ENCODE results near the gene NACC2.

NACC2 gene

GRCh38 chr9:136092353-136092650, 2.8 kb downstream of the NACC2 start:
- no peak overlapping the region for H3K9ac ChIP-seq (ENCODE audit: low read length)
- H3K9me3 ChIP-seq (ENCODE audit: insufficient read depth, low read length) = no peaks in the 10 kb centered on the region
- H3K27ac ChIP-seq (ENCODE audit: low read length) = no peak overlapping the region
- H3K4me3 ChIP-seq (ENCODE audit: low read length) = no peak overlapping the region
- peaks cover 15% of the 10 kb centered on the region; the same call in 1 of the 2 replicates for H3K27me3 ChIP-seq (ENCODE audit: low read depth, low read length)
- no peaks in the 10 kb centered on the region; the same call in 1 of the 2 replicates for H3K4me1 ChIP-seq (ENCODE audit: low read length)
- no peak for TF ChIP-seq EZH2phosphoT487 (IDR thresholded peaks at IDR 0.05; ENCODE audit: low read depth)
- TF ChIP-seq, protein P1, sequence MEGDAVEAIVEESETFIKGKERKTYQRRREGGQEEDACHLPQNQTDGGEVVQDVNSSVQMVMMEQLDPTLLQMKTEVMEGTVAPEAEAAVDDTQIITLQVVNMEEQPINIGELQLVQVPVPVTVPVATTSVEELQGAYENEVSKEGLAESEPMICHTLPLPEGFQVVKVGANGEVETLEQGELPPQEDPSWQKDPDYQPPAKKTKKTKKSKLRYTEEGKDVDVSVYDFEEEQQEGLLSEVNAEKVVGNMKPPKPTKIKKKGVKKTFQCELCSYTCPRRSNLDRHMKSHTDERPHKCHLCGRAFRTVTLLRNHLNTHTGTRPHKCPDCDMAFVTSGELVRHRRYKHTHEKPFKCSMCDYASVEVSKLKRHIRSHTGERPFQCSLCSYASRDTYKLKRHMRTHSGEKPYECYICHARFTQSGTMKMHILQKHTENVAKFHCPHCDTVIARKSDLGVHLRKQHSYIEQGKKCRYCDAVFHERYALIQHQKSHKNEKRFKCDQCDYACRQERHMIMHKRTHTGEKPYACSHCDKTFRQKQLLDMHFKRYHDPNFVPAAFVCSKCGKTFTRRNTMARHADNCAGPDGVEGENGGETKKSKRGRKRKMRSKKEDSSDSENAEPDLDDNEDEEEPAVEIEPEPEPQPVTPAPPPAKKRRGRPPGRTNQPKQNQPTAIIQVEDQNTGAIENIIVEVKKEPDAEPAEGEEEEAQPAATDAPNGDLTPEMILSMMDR (IDR thresholded peaks at IDR 0.05; ENCODE audit: low read depth, low read length) = no peak
- no peak overlapping the region for H3K4me2 ChIP-seq (ENCODE audit: low read length)
- no peaks in the 10 kb centered on the region for H3K79me2 ChIP-seq (ENCODE audit: low read length)
- no peaks in the 10 kb centered on the region for H3K36me3 ChIP-seq (replicated peaks; ENCODE audit: low read depth, low read length)
- no peaks in the 10 kb centered on the region for H4K20me1 ChIP-seq (ENCODE audit: insufficient read depth, low read length)
- H2AFZ ChIP-seq (ENCODE audit: low read depth, low read length) = no peak overlapping the region

- no peaks in the 10 kb centered on the region for H4K20me1 ChIP-seq (ENCODE audit: insufficient read depth, low read length)
- H3K27me3 ChIP-seq (ENCODE audit: low read depth, low read length) = peaks cover 15% of the 10 kb centered on the region; the same call in 1 of the 2 replicates
- no peak overlapping the region for H3K9ac ChIP-seq (ENCODE audit: low read length)
- no peak overlapping the region for H3K4me2 ChIP-seq (ENCODE audit: low read length)
- H3K36me3 ChIP-seq (replicated peaks; ENCODE audit: low read depth, low read length) = no peaks in the 10 kb centered on the region
- H3K27ac ChIP-seq (ENCODE audit: low read length) = no peak overlapping the region
- H3K4me3 ChIP-seq (ENCODE audit: low read length) = no peak overlapping the region
- no peaks in the 10 kb centered on the region for H3K79me2 ChIP-seq (ENCODE audit: low read length)
- no peak overlapping the region for H2AFZ ChIP-seq (ENCODE audit: low read depth, low read length)
- TF ChIP-seq, protein P1 (IDR thresholded peaks at IDR 0.05; ENCODE audit: low read depth, low read length) = no peak
- TF ChIP-seq EZH2phosphoT487 (IDR thresholded peaks at IDR 0.05; ENCODE audit: low read depth) = no peak
- H3K9me3 ChIP-seq (ENCODE audit: insufficient read depth, low read length) = no peaks in the 10 kb centered on the region
- H3K4me1 ChIP-seq (ENCODE audit: low read length) = no peaks in the 10 kb centered on the region; the same call in 1 of the 2 replicates
These were observed 3.3 kb downstream of the NACC2 start for GRCh38 chr9:136091582-136092352.

DNA sequence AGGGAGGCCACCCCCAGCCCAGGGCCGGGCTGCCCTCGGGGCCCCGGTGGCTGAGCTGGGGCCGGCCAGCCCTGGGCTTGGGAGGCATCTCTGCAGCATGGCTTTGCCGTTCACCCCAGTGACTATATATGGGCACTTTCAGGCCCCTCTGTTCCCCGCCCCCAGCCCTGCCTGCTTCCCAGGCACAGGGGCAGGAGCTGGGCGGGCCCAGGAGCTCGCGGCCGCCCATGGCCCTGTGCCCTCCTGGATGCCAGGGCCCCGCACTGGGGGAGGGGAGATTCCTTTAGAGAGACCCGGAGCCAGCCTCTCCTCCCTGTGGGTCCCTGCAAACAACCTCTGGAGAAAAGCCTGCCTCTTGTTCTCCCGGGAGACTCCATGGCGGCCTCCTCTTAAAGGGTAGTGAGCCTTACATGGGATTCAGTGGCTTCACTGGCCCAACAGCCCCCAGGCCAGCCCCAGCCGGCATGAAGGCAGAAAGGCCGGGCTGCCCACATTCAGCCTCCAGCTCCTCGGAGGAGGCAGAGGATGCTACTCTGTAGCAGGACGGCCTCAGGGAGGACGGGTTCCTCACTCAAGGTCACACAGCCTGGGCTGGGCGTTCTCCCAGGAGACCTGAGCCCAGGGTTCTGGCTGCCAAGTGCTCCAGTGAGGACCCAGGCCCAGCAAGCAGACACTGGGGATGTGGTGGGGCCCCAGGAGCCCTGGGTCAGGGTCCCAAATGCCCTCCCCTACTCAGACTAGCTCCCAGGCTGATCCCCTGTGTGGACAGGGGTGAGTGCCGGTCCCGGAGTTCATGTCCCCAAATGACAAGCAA, 4.1 kb downstream of the NACC2 start:
- Histone ChIP-seq H4K20me1 (ENCODE audit: insufficient read depth, low read length) (no peaks in the 10 kb centered on the region), H3K36me3 (replicated peaks; ENCODE audit: low read depth, low read length) (no peaks in the 10 kb centered on the region), H3K9ac (ENCODE audit: low read length) (no peak overlapping the region), H3K27ac (ENCODE audit: low read length) (no peak overlapping the region), H3K79me2 (ENCODE audit: low read length) (no peaks in the 10 kb centered on the region), H2AFZ (ENCODE audit: low read depth, low read length) (no peak overlapping the region), H3K9me3 (ENCODE audit: insufficient read depth, low read length) (no peaks in the 10 kb centered on the region), H3K4me3 (ENCODE audit: low read length) (no peak overlapping the region), H3K4me2 (ENCODE audit: low read length) (no peak overlapping the region), H3K27me3 (ENCODE audit: low read depth, low read length) (peaks cover 15% of the 10 kb centered on the region; the same call in 1 of the 2 replicates), H3K4me1 (ENCODE audit: low read length) (no peaks in the 10 kb centered on the region; the same call in 1 of the 2 replicates)
- TF ChIP-seq, protein P1 (IDR thresholded peaks at IDR 0.05; ENCODE audit: low read depth, low read length) = no peak
- TF ChIP-seq EZH2phosphoT487 (IDR thresholded peaks at IDR 0.05; ENCODE audit: low read depth) = no peak

DNA sequence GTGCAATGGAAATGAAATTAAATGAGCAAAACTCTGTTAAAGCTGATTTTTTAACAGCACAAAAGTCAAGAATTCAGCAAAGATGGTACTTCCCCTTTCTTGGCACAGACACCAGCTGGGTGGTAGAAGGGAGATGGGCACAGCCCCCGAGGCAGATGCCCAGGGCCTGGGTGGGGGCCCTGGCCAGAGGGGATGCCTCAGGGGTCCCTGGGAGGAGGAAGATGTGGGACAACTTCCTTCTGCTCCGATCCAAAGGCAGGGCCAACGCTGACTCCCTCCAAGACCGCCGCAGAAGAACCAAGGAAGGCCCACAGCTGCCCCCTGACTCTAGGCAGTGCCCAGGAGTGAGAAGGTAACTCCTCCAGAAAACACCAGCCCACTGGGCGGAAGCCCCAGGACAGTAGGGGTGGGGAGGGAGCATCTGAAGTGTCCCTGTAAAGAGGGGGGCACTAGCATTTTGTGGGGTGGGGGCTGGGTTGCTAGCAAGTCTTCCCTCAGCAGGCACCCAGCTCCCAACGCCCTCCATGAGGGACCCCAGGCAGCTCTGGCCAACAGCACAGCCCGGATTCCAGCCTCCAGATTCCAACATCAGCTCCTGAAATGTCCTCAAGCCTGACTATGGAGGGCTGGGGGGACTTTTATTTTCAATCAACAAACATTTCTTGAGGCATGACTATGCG, 4.9 kb downstream of the NACC2 start:
- Histone ChIP-seq H3K4me1 (ENCODE audit: low read length) (no peaks in the 10 kb centered on the region; the same call in 1 of the 2 replicates), H3K9ac (ENCODE audit: low read length) (no peak overlapping the region), H4K20me1 (ENCODE audit: insufficient read depth, low read length) (no peaks in the 10 kb centered on the region), H3K79me2 (ENCODE audit: low read length) (no peaks in the 10 kb centered on the region), H3K4me3 (ENCODE audit: low read length) (no peak overlapping the region), H3K36me3 (replicated peaks; ENCODE audit: low read depth, low read length) (no peaks in the 10 kb centered on the region), H2AFZ (ENCODE audit: low read depth, low read length) (no peak overlapping the region), H3K27me3 (ENCODE audit: low read depth, low read length) (peaks cover 15% of the 10 kb centered on the region; the same call in 1 of the 2 replicates), H3K4me2 (ENCODE audit: low read length) (no peak overlapping the region), H3K27ac (ENCODE audit: low read length) (no peak overlapping the region), H3K9me3 (ENCODE audit: insufficient read depth, low read length) (no peaks in the 10 kb centered on the region)
- TF ChIP-seq, protein P1 (IDR thresholded peaks at IDR 0.05; ENCODE audit: low read depth, low read length) = no peak
- TF ChIP-seq EZH2phosphoT487 (IDR thresholded peaks at IDR 0.05; ENCODE audit: low read depth) = no peak

All from OCI-LY3 (cell line).